ENCODE data around the gene KAT8. TPM values are rescaled to one million over a fixed set of nuclear protein-coding genes. Genes with fewer than 3 reads are reported as not detected.
A peak's percentile ranks its signal among the peaks of the same experiment; 100 is the strongest.

Gene KAT8
- total and polyA plus RNA-seq, 9 of the 15 experiments (the other 6 are each of a cell fraction or from before 2014, with no cell fraction given): 10.0 to 98.5 (median 76.4) TPM

DNA sequence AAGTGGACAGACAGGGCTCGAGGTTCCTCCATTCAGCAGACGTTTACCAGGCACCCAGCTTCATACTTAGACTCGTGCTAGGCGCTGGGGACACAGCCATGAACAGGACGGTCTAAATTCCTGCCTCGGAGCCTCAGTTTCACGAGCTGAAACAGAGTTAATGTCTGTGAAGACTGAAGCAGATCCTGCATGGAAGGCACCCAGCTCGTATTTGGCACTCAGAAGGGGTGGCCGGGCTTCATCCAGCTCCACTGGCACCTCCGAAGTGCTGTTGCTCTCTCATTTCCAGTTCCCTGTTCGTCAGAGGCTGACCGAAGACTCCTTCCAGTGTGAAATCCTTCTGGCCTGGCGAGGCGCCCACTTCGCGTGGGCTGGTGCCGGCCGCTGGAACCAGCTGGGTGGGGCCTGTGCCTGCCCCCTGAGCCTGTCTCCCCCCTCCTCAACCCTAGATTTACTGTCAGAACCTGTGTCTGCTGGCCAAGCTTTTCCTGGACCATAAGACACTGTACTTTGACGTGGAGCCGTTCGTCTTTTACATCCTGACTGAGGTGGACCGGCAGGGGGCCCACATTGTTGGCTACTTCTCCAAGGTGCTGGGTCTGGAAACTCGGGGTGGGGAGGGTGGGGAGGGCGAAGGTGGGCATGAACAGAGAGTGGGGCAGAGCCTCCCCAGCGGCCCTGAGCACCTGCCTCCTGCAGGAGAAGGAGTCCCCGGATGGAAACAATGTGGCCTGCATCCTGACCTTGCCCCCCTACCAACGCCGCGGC is 12.3 kb downstream of the KAT8 start:
- no peak overlapping the region for H3K4me2 ChIP-seq (ENCODE audit: insufficient read depth, low read length)
- no peaks in the 10 kb centered on the region for H4K20me1 ChIP-seq (replicated peaks; ENCODE audit: control insufficient read depth, insufficient read depth, low read length)
- peaks cover 35 to 77% of the 10 kb centered on the region in 2 experiments for H3K4me1 ChIP-seq (replicated peaks in 1 of 2; ENCODE audit: control insufficient read depth in 2 of 2, insufficient read depth in 2 of 2, low read length in 2 of 2)
- POLR2A ChIA-PET: interaction anchor here (0.6 to 5.0 kb wide), 9 partner anchors 9 to 34 kb away, joined by 3 to 44 read pairs (median 4); partner anchors contain the start of genes BCKDK and KAT8
- intact Hi-C loops (cut with micrococcal nuclease): no loop called here
- H3K36me3 ChIP-seq (ENCODE audit: control insufficient read depth, insufficient read depth, low read length): peaks cover 62% of the 10 kb centered on the region; the same call in 2 of the 3 replicates
- H3K4me3 ChIP-seq: no peak overlapping the region
- peak overlapping the region; percentile 63 to 86 for H3K9ac ChIP-seq (ENCODE audit: insufficient read depth in 1 of 2, low read depth in 2 of 2, low read length in 2 of 2)
- in situ Hi-C loops (cut with MboI): no loop called here
- peak overlapping the region; percentile 90 for H3K27ac ChIP-seq (ENCODE audit: extremely low read depth, low read depth, low read length)
- DNase-seq (ENCODE audit: extremely low read depth in 1 of 4, low spot score in 3 of 4): no peak
- ATAC-seq: no peak
- BruUV-seq (replicated peaks): no TSS peak
- H3K27me3 ChIP-seq (ENCODE audit: control insufficient read depth in 2 of 2, insufficient read depth in 2 of 2, low read length in 2 of 2): no peaks in the 10 kb centered on the region
- H3K9me1 ChIP-seq (ENCODE audit: control insufficient read depth, insufficient read depth, low read length): no peaks in the 10 kb centered on the region
- TF ChIP-seq, protein P1, sequence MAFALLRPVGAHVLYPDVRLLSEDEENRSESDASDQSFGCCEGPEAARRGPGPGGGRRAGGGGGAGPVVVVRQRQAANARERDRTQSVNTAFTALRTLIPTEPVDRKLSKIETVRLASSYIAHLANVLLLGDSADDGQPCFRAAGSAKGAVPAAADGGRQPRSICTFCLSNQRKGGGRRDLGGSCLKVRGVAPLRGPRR (CRISPR knock-in tag; IDR thresholded peaks at IDR 0.05): no peak
- 0 out of 4 replicates have a peak, but pooled peaks of 1 of the 2 experiments have one; percentile 33 for TF ChIP-seq FOXA3 (CRISPR knock-in tag; conservative IDR thresholded peaks at IDR 0.05 in 1 of 2, IDR thresholded peaks at IDR 0.05 in 1 of 2)
- no peak for FAIRE-seq
- CTCF ChIA-PET (ENCODE audit: low intra/inter-chr PET ratio): no interaction called here
- H3K79me2 ChIP-seq (ENCODE audit: control insufficient read depth, insufficient read depth, low read length): no peaks in the 10 kb centered on the region
- H3K9me3 ChIP-seq (replicated peaks; ENCODE audit: control insufficient read depth, insufficient read depth, low read depth, low read length): no peaks in the 10 kb centered on the region
- no peak overlapping the region for H2AFZ ChIP-seq (ENCODE audit: low read depth, low read length)
- WGBS (ENCODE audit: insufficient coverage, low coverage, missing lambda C conversion rate): 84% methylated on average over 27 of the region's 29 CpGs

DNA sequence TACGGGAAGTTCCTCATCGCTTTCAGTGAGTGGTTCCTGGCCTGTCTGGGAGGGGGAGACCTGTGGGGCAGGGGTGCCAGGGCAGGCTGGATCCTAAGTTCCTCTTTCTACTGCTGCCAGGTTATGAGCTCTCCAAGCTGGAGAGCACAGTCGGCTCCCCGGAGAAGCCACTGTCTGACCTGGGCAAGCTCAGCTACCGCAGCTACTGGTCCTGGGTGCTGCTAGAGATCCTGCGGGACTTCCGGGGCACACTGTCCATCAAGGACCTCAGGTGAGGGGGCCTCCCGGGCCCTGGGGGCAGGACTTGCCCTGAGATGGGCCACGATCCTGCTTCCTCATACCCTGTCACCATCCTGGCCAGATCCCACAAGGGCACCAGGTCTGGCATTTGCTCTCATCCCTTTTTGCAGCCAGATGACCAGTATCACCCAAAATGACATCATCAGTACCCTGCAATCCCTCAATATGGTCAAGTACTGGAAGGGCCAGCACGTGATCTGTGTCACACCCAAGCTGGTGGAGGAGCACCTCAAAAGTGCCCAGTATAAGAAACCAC is 12.9 kb downstream of the KAT8 start:
- no peaks in the 10 kb centered on the region for H3K27me3 ChIP-seq (ENCODE audit: control insufficient read depth in 2 of 2, insufficient read depth in 2 of 2, low read length in 2 of 2)
- intact Hi-C loops (cut with micrococcal nuclease) (no loop called here), in situ Hi-C loops (cut with MboI) (no loop called here)
- TF ChIP-seq, protein P2, sequence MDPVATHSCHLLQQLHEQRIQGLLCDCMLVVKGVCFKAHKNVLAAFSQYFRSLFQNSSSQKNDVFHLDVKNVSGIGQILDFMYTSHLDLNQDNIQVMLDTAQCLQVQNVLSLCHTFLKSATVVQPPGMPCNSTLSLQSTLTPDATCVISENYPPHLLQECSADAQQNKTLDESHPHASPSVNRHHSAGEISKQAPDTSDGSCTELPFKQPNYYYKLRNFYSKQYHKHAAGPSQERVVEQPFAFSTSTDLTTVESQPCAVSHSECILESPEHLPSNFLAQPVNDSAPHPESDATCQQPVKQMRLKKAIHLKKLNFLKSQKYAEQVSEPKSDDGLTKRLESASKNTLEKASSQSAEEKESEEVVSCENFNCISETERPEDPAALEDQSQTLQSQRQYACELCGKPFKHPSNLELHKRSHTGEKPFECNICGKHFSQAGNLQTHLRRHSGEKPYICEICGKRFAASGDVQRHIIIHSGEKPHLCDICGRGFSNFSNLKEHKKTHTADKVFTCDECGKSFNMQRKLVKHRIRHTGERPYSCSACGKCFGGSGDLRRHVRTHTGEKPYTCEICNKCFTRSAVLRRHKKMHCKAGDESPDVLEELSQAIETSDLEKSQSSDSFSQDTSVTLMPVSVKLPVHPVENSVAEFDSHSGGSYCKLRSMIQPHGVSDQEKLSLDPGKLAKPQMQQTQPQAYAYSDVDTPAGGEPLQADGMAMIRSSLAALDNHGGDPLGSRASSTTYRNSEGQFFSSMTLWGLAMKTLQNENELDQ (CRISPR knock-in tag; IDR thresholded peaks at IDR 0.05; ENCODE audit: borderline replicate concordance): no peak
- TF ChIP-seq, protein P3, sequence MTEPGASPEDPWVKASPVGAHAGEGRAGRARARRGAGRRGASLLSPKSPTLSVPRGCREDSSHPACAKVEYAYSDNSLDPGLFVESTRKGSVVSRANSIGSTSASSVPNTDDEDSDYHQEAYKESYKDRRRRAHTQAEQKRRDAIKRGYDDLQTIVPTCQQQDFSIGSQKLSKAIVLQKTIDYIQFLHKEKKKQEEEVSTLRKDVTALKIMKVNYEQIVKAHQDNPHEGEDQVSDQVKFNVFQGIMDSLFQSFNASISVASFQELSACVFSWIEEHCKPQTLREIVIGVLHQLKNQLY (CRISPR knock-in tag; conservative IDR thresholded peaks at IDR 0.05): no peak
- TF ChIP-seq PML (IDR thresholded peaks at IDR 0.05; ENCODE audit: low read length) (no peak), RBFOX2 (IDR thresholded peaks at IDR 0.05; ENCODE audit: low read depth, low read length) (0 out of 2 replicates have a peak, but pooled peaks have one; percentile 14), POLR2G (IDR thresholded peaks at IDR 0.05; ENCODE audit: low read depth, low read length) (0 out of 2 replicates have a peak, but pooled peaks have one; percentile 22)
- H3K4me3 ChIP-seq: no peak overlapping the region
- no peak for ATAC-seq
- H3K79me2 ChIP-seq (ENCODE audit: control insufficient read depth, insufficient read depth, low read length): no peaks in the 10 kb centered on the region
- H3K9ac ChIP-seq (ENCODE audit: insufficient read depth in 1 of 2, low read depth in 2 of 2, low read length in 2 of 2): no peak overlapping the region
- H3K4me1 ChIP-seq (replicated peaks in 1 of 2; ENCODE audit: control insufficient read depth in 2 of 2, insufficient read depth in 2 of 2, low read length in 2 of 2): peaks cover 41 to 84% of the 10 kb centered on the region in 2 experiments
- no peak overlapping the region for H2AFZ ChIP-seq (ENCODE audit: low read depth, low read length)
- ChIA-PET POLR2A (interaction anchor here (0.6 to 1.9 kb wide), 4 partner anchors 11 to 52 kb away, joined by 3 to 5 read pairs (median 4); partner anchors contain the start of genes BCKDK and KAT8), CTCF (ENCODE audit: low intra/inter-chr PET ratio) (no interaction called here)
- no peak overlapping the region for H3K27ac ChIP-seq (ENCODE audit: extremely low read depth, low read depth, low read length)
- H3K9me1 ChIP-seq (ENCODE audit: control insufficient read depth, insufficient read depth, low read length): no peaks in the 10 kb centered on the region
- DNase-seq (ENCODE audit: extremely low read depth in 1 of 4, low spot score in 3 of 4): no peak
- BruUV-seq (replicated peaks): TSS peak; percentile 22
- FAIRE-seq: no peak
- H3K4me2 ChIP-seq (ENCODE audit: insufficient read depth, low read length): no peak overlapping the region
- no peaks in the 10 kb centered on the region for H3K9me3 ChIP-seq (replicated peaks; ENCODE audit: control insufficient read depth, insufficient read depth, low read depth, low read length)
- no peaks in the 10 kb centered on the region for H4K20me1 ChIP-seq (replicated peaks; ENCODE audit: control insufficient read depth, insufficient read depth, low read length)
- peaks cover 58% of the 10 kb centered on the region; the same call in 2 of the 3 replicates for H3K36me3 ChIP-seq (ENCODE audit: control insufficient read depth, insufficient read depth, low read length)
- WGBS (ENCODE audit: insufficient coverage, low coverage, missing lambda C conversion rate): 98% methylated on average over 9 of the region's 10 CpGs
